Neural crest cell (in vitro differentiated cells): ENCODE measurements around the gene PTPN13. TPM values are rescaled to one million over a fixed set of nuclear protein-coding genes. Genes with fewer than 3 reads are reported as not detected.

Source experiments
- DNase-seq: peaks from one replicate; pipeline ENCODE4 v3.0.0; 2021; ENCODE audit warnings: low read depth, mixed read lengths, low spot score
- H3K27ac Mint-ChIP-seq: one replicate; pipeline ENCODE4 v1.8.0; 2021; ENCODE audit warnings: mild to moderate bottlenecking, mixed read lengths; ENCODE audit not compliant: unreplicated experiment
- H3K27me3 Mint-ChIP-seq: 2 replicates; pipeline ENCODE4 v1.8.0; 2021; ENCODE audit warnings: low read depth, mild to moderate bottlenecking, mixed read lengths
- H3K36me3 Mint-ChIP-seq: 2 replicates; pipeline ENCODE4 v1.8.0; 2021; ENCODE audit warnings: low read depth, mild to moderate bottlenecking, mixed read lengths
- H3K4me1 Mint-ChIP-seq: 2 replicates; pipeline ENCODE4 v1.8.0; 2021; ENCODE audit warnings: mixed read lengths
- H3K4me3 Mint-ChIP-seq: one replicate; pipeline ENCODE4 v1.8.0; 2021; ENCODE audit warnings: mild to moderate bottlenecking, mixed read lengths
- H3K9me3 Mint-ChIP-seq: 2 replicates; pipeline ENCODE4 v1.8.0; 2021; ENCODE audit warnings: mixed read lengths
- total RNA-seq: library from RNA; stranded (reverse); gene quantifications from 2 replicates; pipeline ENCODE4 v1.2.1, GENCODE V29; 2021
- TF ChIP-seq, protein P1 (sequence below): fragments of 200-600 bp; sonication (generic); conservative IDR thresholded peaks from 2 replicates; pipeline ENCODE4 v1.5.0; 2021; ENCODE audit warnings: antibody characterized with exemption, mild to moderate bottlenecking

Gene PTPN13
- total RNA-seq, 1 donor from 2014 or later: 65.6 TPM

DNA sequence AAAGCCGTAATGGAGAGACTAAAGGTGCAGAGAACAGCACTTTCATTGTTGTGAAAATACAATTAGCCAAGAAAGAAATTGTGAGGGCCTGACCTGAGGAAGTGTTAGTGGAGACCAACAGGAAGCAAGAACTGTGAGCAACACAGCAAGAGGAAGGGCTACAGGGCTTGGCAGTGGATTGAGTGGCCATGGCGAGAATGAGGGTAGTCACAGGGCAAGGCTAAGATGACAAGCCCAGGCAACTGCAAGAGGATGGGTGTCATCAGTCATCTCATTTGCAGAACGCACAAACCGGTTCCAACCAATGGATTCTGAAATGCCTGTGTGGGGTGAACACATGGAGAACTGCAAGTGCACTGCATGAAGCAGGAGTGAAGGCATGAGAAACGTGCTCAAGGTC is 251.5 kb downstream of the PTPN13 start:
- Mint-ChIP-seq H3K4me1 (peaks cover 4% of the 10 kb centered on the region), H3K27ac (no peak overlapping the region), H3K27me3 (no peaks in the 10 kb centered on the region), H3K9me3 (peaks cover 6% of the 10 kb centered on the region), H3K36me3 (no peaks in the 10 kb centered on the region), H3K4me3 (no peak overlapping the region)
- TF ChIP-seq, protein P1, sequence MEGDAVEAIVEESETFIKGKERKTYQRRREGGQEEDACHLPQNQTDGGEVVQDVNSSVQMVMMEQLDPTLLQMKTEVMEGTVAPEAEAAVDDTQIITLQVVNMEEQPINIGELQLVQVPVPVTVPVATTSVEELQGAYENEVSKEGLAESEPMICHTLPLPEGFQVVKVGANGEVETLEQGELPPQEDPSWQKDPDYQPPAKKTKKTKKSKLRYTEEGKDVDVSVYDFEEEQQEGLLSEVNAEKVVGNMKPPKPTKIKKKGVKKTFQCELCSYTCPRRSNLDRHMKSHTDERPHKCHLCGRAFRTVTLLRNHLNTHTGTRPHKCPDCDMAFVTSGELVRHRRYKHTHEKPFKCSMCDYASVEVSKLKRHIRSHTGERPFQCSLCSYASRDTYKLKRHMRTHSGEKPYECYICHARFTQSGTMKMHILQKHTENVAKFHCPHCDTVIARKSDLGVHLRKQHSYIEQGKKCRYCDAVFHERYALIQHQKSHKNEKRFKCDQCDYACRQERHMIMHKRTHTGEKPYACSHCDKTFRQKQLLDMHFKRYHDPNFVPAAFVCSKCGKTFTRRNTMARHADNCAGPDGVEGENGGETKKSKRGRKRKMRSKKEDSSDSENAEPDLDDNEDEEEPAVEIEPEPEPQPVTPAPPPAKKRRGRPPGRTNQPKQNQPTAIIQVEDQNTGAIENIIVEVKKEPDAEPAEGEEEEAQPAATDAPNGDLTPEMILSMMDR: no peak
- DNase-seq: no peak

DNA sequence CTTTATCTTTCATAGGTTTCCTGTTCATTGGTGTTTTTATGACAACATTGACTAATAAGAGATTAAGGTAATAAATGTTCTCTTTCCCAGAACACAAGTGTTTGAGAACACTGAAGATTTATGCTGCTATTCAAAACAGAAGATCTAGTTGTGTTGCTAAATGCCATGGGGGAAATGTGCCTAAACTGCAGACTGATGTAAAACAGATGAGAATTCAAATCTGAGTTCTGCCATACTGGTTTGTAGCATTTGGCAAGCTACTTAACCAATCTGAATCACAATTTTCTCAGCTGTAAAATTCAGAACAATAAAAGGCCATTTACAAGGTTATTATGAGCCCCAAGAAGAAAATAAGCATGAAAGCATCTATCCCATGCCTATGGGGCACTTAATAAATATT is 252.8 kb downstream of the PTPN13 start:
- H3K27ac Mint-ChIP-seq: no peak overlapping the region
- no peak for DNase-seq
- no peaks in the 10 kb centered on the region for H3K27me3 Mint-ChIP-seq
- peaks cover 6% of the 10 kb centered on the region for H3K9me3 Mint-ChIP-seq
- TF ChIP-seq, protein P1: no peak
- H3K36me3 Mint-ChIP-seq: no peaks in the 10 kb centered on the region
- peaks cover 4% of the 10 kb centered on the region for H3K4me1 Mint-ChIP-seq
- H3K4me3 Mint-ChIP-seq: no peak overlapping the region

DNA sequence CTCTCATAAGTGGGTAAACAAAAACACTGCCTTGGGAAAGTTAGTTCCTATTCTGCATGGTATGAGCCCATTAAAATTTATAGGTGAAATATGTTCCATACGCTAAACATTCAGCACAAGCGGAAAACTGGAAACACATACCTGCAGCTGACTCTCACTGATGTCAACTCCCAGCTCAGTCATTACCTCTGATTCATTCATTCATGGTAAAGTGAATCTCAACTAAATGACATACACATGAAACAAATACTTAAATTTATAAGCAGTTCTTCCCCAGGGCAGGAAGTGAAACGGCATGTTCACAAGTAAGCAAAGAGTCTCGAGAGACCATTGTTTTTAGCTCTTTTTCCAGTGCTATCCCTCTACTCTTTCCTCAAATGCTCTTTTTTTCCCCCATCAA is 253.5 kb downstream of the PTPN13 start:
- Mint-ChIP-seq H3K4me1 (peaks cover 4% of the 10 kb centered on the region), H3K27ac (no peak overlapping the region), H3K36me3 (no peaks in the 10 kb centered on the region), H3K9me3 (peaks cover 6% of the 10 kb centered on the region), H3K4me3 (no peak overlapping the region), H3K27me3 (no peaks in the 10 kb centered on the region)
- no peak for DNase-seq
- TF ChIP-seq, protein P1: no peak

DNA sequence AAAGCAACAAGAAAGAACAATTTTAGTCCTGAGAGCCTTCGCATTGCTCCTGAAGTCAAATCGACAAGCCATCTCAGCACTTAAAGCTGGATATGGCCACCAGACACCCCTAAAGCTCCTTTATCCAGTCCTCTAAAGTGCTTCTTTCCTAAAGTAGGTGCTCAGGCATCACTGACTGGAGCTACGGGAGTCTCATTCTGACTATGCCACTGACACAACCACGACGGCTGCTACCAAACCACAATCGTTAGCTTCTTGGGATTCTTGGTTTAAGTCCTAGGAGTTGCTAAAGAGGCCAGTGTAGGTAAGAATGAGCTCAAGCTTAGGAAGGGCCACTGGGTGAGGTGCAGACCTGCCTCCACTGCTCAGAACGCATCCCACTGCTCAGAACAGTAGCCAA is 254.0 kb downstream of the PTPN13 start:
- H3K9me3 Mint-ChIP-seq: peaks cover 6% of the 10 kb centered on the region
- H3K4me3 Mint-ChIP-seq: no peak overlapping the region
- no peak overlapping the region for H3K27ac Mint-ChIP-seq
- no peak for DNase-seq
- H3K4me1 Mint-ChIP-seq: peaks cover 4% of the 10 kb centered on the region
- no peaks in the 10 kb centered on the region for H3K27me3 Mint-ChIP-seq
- no peaks in the 10 kb centered on the region for H3K36me3 Mint-ChIP-seq
- TF ChIP-seq, protein P1: no peak

DNA sequence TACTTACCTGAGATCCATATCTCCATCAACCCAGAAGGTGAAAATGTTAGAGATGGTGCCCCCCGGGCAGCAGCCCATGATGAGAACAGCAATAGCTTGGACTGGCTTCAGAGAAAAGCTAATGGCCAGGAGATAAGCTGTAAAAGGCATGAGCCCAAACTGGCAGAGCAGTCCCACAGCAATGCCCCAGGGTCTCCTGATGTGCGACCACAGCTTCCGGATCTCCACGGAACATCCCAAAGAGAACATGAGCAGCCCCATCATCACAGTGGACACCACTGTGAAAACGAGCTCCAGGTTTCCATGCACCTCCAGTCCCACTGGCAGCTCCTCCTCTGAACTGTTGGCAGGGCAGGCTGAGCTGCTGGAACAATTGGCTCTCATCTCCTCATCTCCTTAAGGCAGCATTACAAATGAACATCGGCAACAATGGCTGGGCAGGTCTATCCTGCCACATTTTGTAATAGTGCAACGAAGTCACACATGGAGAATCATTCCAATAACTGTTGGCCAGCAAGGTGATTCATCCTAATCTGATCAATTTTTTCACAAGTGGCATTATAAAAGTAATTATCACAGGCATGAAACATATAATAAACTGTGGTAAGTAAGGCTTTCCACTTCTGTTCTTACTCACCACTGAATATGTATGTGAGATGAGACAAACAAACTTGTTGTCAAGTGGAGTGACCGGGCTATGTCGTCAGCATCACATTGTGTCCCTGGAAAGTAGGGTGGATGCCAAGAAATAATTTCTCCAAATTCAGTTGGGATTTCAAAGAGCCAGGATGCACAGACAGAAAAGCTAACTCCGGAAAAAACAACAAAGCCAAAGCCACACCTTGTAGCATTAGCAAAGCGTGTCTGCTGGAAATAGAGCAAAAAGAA is 254.9 kb downstream of the PTPN13 start, which contains the start of gene SLC10A6:
SLC10A6 (minus strand) TSS at position 653 of the 888 bp plus-strand sequence; CDS start at position 384, 269 bp downstream.
- H3K27me3 Mint-ChIP-seq: no peaks in the 10 kb centered on the region
- H3K4me3 Mint-ChIP-seq: no peak within 1 kb of the TSS
- peaks cover 4% of the 10 kb centered on the region for H3K4me1 Mint-ChIP-seq
- TF ChIP-seq, protein P1: no peak
- peaks cover 6% of the 10 kb centered on the region for H3K9me3 Mint-ChIP-seq
- peak within 1 kb of the TSS; percentile 86 for H3K27ac Mint-ChIP-seq
- no peak for DNase-seq
- no peaks in the 10 kb centered on the region for H3K36me3 Mint-ChIP-seq
